Measurements from ENCODE around the gene FAM13B.
"Not testable (repeated sequence)": the region's sequence is repeated elsewhere in the genome, so short reads cannot be mapped to it uniquely, and the experiment has no call there.

Gene FAM13B

GRCh38 chr5:138053554-138053953 lies 20.7 kb upstream of the FAM13B start:
- Histone ChIP-seq H3K27ac (replicated peaks) (no peak overlapping the region), H3K4me3 (replicated peaks; ENCODE audit: insufficient read depth, low read length) (no peak overlapping the region), H3K27me3 (ENCODE audit: insufficient read depth, poor library complexity, severe bottlenecking) (no peaks in the 10 kb centered on the region)
- no peak for DNase-seq (ENCODE audit: low read depth in 1 of 2, low spot score in 1 of 2)
- TF ChIP-seq REST (IDR thresholded peaks at IDR 0.05; ENCODE audit: insufficient replicate concordance, low read depth): no peak
- no peak for TF ChIP-seq POLR2AphosphoS5 (IDR thresholded peaks at IDR 0.05; ENCODE audit: low read depth)
- no peak for TF ChIP-seq SPI1 (IDR thresholded peaks at IDR 0.05; ENCODE audit: borderline replicate concordance, low read depth)
- TF ChIP-seq CTCF (IDR thresholded peaks at IDR 0.05; ENCODE audit: insufficient read depth, low read length): no peak
- TF ChIP-seq GABPA (IDR thresholded peaks at IDR 0.05; ENCODE audit: low read depth): no peak

GRCh38 chr5:138052718-138053117 lies 19.8 kb upstream of the FAM13B start:
- DNase-seq (ENCODE audit: low read depth in 1 of 2, low spot score in 1 of 2); H3K27me3 ChIP-seq (ENCODE audit: insufficient read depth, poor library complexity, severe bottlenecking); H3K4me3 ChIP-seq (replicated peaks; ENCODE audit: insufficient read depth, low read length); H3K27ac ChIP-seq (replicated peaks): not testable (repeated sequence)

GRCh38 chr5:138051441-138052296 lies 18.8 kb upstream of the FAM13B start:
- no peak overlapping the region for H3K27ac ChIP-seq (replicated peaks)
- DNase-seq (ENCODE audit: low read depth in 1 of 2, low spot score in 1 of 2): no peak
- TF ChIP-seq REST (IDR thresholded peaks at IDR 0.05; ENCODE audit: insufficient replicate concordance, low read depth) (no peak), SPI1 (IDR thresholded peaks at IDR 0.05; ENCODE audit: borderline replicate concordance, low read depth) (no peak), CTCF (IDR thresholded peaks at IDR 0.05; ENCODE audit: insufficient read depth, low read length) (no peak), POLR2AphosphoS5 (IDR thresholded peaks at IDR 0.05; ENCODE audit: low read depth) (no peak), GABPA (IDR thresholded peaks at IDR 0.05; ENCODE audit: low read depth) (no peak)
- no peak overlapping the region for H3K4me3 ChIP-seq (replicated peaks; ENCODE audit: insufficient read depth, low read length)
- H3K27me3 ChIP-seq (ENCODE audit: insufficient read depth, poor library complexity, severe bottlenecking): no peaks in the 10 kb centered on the region

- H3K27ac ChIP-seq (replicated peaks); H3K27me3 ChIP-seq (ENCODE audit: insufficient read depth, poor library complexity, severe bottlenecking); H3K4me3 ChIP-seq (replicated peaks; ENCODE audit: insufficient read depth, low read length); DNase-seq (ENCODE audit: low read depth in 1 of 2, low spot score in 1 of 2): not testable (repeated sequence)
Observed at GRCh38 chr5:138045283-138045682, 12.4 kb upstream of the FAM13B start.

- DNase-seq (ENCODE audit: low read depth in 1 of 2, low spot score in 1 of 2): no peak
- H3K27me3 ChIP-seq (ENCODE audit: insufficient read depth, poor library complexity, severe bottlenecking): no peaks in the 10 kb centered on the region
- TF ChIP-seq GABPA (IDR thresholded peaks at IDR 0.05; ENCODE audit: low read depth): no peak
- TF ChIP-seq REST (IDR thresholded peaks at IDR 0.05; ENCODE audit: insufficient replicate concordance, low read depth): no peak
- no peak for TF ChIP-seq CTCF (IDR thresholded peaks at IDR 0.05; ENCODE audit: insufficient read depth, low read length)
- no peak for TF ChIP-seq SPI1 (IDR thresholded peaks at IDR 0.05; ENCODE audit: borderline replicate concordance, low read depth)
- no peak for TF ChIP-seq POLR2AphosphoS5 (IDR thresholded peaks at IDR 0.05; ENCODE audit: low read depth)
- no peak overlapping the region for H3K27ac ChIP-seq (replicated peaks)
- no peak overlapping the region for H3K4me3 ChIP-seq (replicated peaks; ENCODE audit: insufficient read depth, low read length)
Observed at GRCh38 chr5:138038826-138039225, 5.9 kb upstream of the FAM13B start.
